Suprapubic skin (tissue), 4 donors: ENCODE results near the gene DISP2. TPM values are rescaled to one million over a fixed set of nuclear protein-coding genes. Genes with fewer than 3 reads are reported as not detected.

Experiments
- DNase-seq, 2 donors: peaks; one replicate each; pipeline ENCODE4 v3.0.0-alpha.2; 2019; ENCODE audit warnings: low spot score in 2 of 2
- H3K27ac ChIP-seq: fragments of 200-600 bp; sonication (generic); one replicate; pipeline ENCODE4 v1.5.1; 2019
- H3K27me3 ChIP-seq: fragments of 200-600 bp; sonication (generic); one replicate; pipeline ENCODE4 v1.5.1; 2019
- H3K36me3 ChIP-seq: fragments of 200-600 bp; sonication (generic); one replicate; pipeline ENCODE4 v1.5.1; 2019
- H3K4me1 ChIP-seq: fragments of 200-600 bp; sonication (generic); one replicate; pipeline ENCODE4 v1.5.1; 2019
- H3K4me3 ChIP-seq: fragments of 200-600 bp; sonication (generic); one replicate; pipeline ENCODE4 v1.5.1; 2019; ENCODE audit warnings: mild to moderate bottlenecking
- H3K9me3 ChIP-seq: fragments of 200-600 bp; sonication (generic); one replicate; pipeline ENCODE4 v1.5.1; 2019
- CTCF ChIP-seq, 2 donors: fragments of 200-600 bp in 1 of 2; fragments of 450-650 bp in 1 of 2; sonication (generic) in 1 of 2; IDR thresholded peaks; one replicate each; pipeline ENCODE4 v1.5.1; 2016 to 2019; ENCODE audit warnings: antibody characterized with exemption in 2 of 2, mild to moderate bottlenecking in 1 of 2, moderate library complexity in 1 of 2
- EP300 ChIP-seq: sonication (generic); formaldehyde crosslinking; IDR thresholded peaks from one replicate; pipeline ENCODE4 v1.6.1; 2017; ENCODE audit warnings: antibody characterized with exemption
- POLR2A ChIP-seq, 2 donors: fragments of 450-650 bp; IDR thresholded peaks; one replicate each; pipeline ENCODE4 v1.6.1; 2017; ENCODE audit warnings: antibody characterized with exemption in 2 of 2, mild to moderate bottlenecking in 2 of 2, moderate library complexity in 2 of 2
- POLR2AphosphoS5 ChIP-seq, 3 donors: sonication (generic); formaldehyde crosslinking; IDR thresholded peaks; one replicate each; pipeline ENCODE4 v1.6.1; 2017; ENCODE audit warnings: antibody characterized with exemption in 3 of 3
- WGBS: methylation state at CpG from one replicate; pipeline ENCODE4 v1.1.5; 2018; 5-methylcytosine and 5-hydroxymethylcytosine counted together
- total RNA-seq, 4 donors: library from RNA; depleted of rRNA; stranded (reverse); fragments of >200 nt; gene quantifications; one replicate each; pipeline ENCODE4 v1.1.0, GENCODE V29; 2016

The DISP2 gene
- total RNA-seq, 4 donors from 2014 or later = 0.04 to 0.21 (median 0.05) TPM; not detected in 1

DNA sequence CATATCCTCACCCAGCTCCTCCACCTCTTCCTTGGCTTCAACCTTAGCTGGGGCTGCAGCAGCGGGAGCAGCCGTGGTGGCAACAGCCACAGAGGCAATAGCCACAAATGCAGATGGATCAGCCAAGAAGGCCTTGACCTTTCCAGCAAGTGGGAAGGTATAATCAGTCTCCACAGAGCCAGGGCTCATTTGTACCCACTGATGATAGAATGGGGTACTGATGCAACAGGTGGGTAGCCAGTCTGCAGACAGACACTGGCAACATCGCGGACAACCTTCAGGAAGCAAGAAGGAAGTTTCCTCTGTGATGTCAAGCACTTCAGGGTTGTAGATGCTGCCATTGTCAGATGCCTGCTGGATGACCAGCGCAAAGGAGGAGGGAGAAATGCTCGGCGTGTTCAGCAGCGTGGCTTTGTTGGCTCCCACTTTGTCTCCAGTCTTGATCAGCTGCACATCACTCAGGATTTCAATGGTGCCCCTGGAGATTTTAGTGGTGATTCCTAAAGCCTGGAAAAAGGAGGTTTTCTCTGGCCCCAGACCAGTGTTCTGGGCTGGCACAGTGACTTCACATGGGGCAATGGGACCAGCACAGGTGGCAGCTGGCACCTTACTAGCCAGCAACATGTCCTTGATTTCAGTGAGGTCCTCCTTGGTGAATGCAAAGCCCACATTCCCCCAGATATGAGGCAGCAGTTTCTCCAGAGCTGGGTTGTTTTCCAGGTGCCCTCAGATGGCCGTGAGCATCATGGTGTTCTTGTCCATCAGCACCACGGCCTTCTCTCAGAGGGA lies 45.5 kb upstream of the DISP2 start:
- Histone ChIP-seq H3K36me3 (no peaks in the 10 kb centered on the region), H3K4me1 (peaks cover 11% of the 10 kb centered on the region)

DNA sequence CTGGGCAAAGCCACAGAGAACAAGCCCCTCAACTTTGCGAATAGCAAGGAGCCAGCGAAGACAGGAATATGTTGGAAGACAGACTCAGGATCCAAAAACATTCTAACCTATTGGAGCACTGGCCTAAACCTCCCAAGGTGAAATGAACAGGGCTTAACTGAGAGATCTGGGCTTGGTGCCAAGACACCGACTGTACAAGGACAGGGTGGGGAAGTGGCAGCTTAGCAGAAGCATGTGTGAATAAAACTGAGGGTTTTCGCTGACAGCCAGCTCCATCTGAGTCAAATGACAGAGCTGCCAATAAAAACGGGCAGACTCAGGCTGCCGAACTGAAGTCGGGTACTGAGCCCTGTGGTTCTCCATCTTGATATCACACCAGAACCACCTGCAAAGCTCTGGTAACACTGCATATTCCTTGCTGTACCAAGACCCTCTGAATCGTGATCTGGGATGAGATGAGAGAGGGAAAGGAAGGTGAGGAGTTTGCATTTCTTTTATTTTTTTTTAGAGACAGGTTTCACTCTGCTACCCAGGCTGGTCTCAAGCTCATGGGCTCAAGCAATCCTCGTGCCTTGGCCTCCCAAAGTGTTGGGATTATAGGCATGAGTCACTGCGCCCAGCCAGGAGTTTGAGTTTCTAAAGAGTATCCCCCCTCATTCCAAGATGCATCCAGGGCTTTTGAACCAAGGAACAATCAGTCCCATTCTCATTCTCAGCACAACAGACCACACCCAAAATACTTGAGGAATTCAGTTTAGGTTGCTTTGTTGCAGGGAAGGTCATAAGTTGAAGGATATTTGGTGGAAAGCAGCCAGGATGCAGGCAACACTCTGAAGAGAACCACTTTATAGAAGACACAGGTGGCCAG lies 44.3 kb upstream of the DISP2 start:
- no peak overlapping the region for H3K4me3 ChIP-seq
- H3K27me3 ChIP-seq = peaks cover 11% of the 10 kb centered on the region
- no peaks in the 10 kb centered on the region for H3K36me3 ChIP-seq
- peaks cover 11% of the 10 kb centered on the region for H3K4me1 ChIP-seq
- H3K27ac ChIP-seq = no peak overlapping the region
- TF ChIP-seq POLR2AphosphoS5 (IDR thresholded peaks at IDR 0.05) (no peak), EP300 (no peak), POLR2A (IDR thresholded peaks at IDR 0.05) (no peak), CTCF (IDR thresholded peaks at IDR 0.05) (no peak)
- DNase-seq = no peak
- whole genome bisulfite sequencing = 35% methylated on average over 10 of the region's 10 CpGs
- no peaks in the 10 kb centered on the region for H3K9me3 ChIP-seq

More for the DNA sequence above, 45.5 kb upstream of the DISP2 start:
- H3K27ac ChIP-seq = no peak overlapping the region
- WGBS = 88% methylated on average over 10 of the region's 10 CpGs
- DNase-seq = no peak
- no peak for TF ChIP-seq EP300
- no peak for TF ChIP-seq POLR2AphosphoS5 (IDR thresholded peaks at IDR 0.05)
- TF ChIP-seq POLR2A (IDR thresholded peaks at IDR 0.05) = no peak
- TF ChIP-seq CTCF (IDR thresholded peaks at IDR 0.05) = no peak
- no peaks in the 10 kb centered on the region for H3K9me3 ChIP-seq
- H3K27me3 ChIP-seq = peaks cover 13% of the 10 kb centered on the region
- no peak overlapping the region for H3K4me3 ChIP-seq

DNA sequence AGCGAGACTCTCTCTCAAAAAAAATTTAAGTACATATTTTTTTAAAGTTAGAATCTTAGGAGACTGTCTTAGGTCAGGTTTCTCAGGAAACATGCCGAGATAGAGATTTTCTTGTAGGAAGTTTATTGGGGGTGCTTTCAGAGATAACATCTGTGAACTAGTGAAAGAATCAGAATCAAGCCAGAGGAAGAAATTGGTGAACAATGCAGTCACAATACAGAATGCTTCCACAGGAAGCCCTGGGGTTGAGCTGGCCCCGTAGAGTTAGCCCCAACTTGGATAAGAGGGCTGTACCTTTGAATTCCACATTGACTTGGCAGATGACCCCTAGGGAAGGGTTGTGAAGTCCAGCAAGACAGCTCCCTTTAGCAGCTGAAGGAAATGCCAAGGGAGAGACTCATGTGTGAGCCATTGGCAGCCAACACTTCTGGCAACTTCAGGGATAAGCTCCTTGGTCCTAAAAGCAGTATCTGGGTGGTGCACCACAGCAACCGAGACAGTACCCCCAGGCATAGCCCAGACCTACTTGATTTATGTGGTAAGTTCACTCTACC lies 43.2 kb upstream of the DISP2 start:
- TF ChIP-seq POLR2AphosphoS5 (IDR thresholded peaks at IDR 0.05) = no peak
- TF ChIP-seq CTCF (IDR thresholded peaks at IDR 0.05) = no peak
- no peak for TF ChIP-seq POLR2A (IDR thresholded peaks at IDR 0.05)
- TF ChIP-seq EP300 = no peak
- peaks cover 11% of the 10 kb centered on the region for H3K4me1 ChIP-seq
- WGBS = 65% methylated on average over 4 of the region's 4 CpGs
- no peak overlapping the region for H3K4me3 ChIP-seq
- H3K27me3 ChIP-seq = peaks cover 8% of the 10 kb centered on the region
- no peak overlapping the region for H3K27ac ChIP-seq
- no peaks in the 10 kb centered on the region for H3K36me3 ChIP-seq
- H3K9me3 ChIP-seq = no peaks in the 10 kb centered on the region
- DNase-seq = no peak

DNA sequence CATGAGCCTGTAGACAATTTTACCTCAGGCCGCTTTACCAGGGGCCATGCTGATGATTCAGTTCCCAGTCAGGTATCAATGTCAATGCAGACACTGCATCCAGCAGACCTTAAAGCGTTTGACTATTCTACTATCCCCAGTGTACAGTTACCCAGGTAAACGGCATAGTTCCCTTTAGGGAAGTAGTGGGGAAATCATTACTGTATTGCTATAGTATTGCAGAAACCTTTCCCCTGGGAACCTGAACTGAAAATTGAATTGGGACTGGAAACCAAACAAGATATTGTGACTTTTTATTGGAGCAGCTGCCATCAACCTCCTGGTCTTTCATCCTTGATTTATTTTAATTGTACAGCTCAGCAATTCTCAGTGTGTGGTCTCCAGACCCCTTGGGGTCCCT lies 41.1 kb upstream of the DISP2 start:
- 84% methylated on average over 3 of the region's 3 CpGs for WGBS
- DNase-seq = no peak
- peaks cover under 1% of the 10 kb centered on the region for H3K27me3 ChIP-seq
- H3K36me3 ChIP-seq = no peaks in the 10 kb centered on the region
- H3K4me3 ChIP-seq = no peak overlapping the region
- H3K4me1 ChIP-seq = peaks cover 13% of the 10 kb centered on the region
- TF ChIP-seq EP300 (no peak), CTCF (IDR thresholded peaks at IDR 0.05) (no peak), POLR2AphosphoS5 (IDR thresholded peaks at IDR 0.05) (no peak), POLR2A (IDR thresholded peaks at IDR 0.05) (no peak)
- no peaks in the 10 kb centered on the region for H3K9me3 ChIP-seq
- H3K27ac ChIP-seq = no peak overlapping the region

DNA sequence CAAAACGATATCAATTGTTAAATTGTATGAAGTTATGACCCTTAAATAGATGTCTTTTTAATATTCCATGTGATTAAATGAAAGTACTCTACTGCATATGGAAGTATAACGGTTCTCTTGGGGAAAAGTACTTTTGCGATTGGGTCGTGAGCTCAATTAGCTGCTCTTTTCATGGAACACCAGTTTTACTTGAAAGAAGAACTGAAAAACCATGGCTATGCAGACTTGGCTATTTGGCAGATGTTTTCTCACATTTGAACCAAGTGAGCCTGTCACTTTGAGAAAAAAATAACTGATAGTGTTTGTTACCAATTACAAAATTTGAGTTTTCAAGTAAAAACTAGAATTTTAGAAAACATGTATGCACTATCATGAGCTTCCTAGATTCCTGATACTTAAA lies 40.4 kb upstream of the DISP2 start:
- no peaks in the 10 kb centered on the region for H3K9me3 ChIP-seq
- TF ChIP-seq POLR2AphosphoS5 (IDR thresholded peaks at IDR 0.05) (no peak), POLR2A (IDR thresholded peaks at IDR 0.05) (no peak), CTCF (IDR thresholded peaks at IDR 0.05) (no peak), EP300 (no peak)
- 73% methylated on average over 4 of the region's 4 CpGs for WGBS

More for the DNA sequence above, 40.4 kb upstream of the DISP2 start:
- Histone ChIP-seq H3K4me3 (no peak overlapping the region), H3K4me1 (peaks cover 15% of the 10 kb centered on the region), H3K36me3 (no peaks in the 10 kb centered on the region), H3K27me3 (no peaks in the 10 kb centered on the region), H3K27ac (no peak overlapping the region)
- no peak for DNase-seq
